Measurements from ENCODE around the gene CD38.

DNA sequence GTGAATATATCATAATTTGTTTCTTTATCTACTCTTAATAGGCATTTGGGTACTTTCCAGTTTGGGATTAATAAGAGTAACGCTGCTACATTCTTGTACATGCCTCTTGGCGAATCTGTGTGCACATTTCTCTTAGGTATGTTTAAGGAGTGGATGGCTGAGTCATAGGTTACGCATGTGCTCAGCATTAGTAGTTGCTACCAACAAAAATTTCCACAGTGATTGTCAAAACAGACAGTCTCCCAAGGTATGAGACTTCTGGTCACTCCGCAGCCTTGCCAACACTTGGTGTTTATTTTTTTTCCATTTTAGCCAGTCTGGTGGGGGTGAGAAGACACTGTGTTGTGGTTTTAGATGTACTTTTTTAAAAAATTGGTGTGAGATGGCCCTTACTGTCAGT lies 115.8 kb downstream of the CD38 start:
- TF ChIP-seq, protein P1, sequence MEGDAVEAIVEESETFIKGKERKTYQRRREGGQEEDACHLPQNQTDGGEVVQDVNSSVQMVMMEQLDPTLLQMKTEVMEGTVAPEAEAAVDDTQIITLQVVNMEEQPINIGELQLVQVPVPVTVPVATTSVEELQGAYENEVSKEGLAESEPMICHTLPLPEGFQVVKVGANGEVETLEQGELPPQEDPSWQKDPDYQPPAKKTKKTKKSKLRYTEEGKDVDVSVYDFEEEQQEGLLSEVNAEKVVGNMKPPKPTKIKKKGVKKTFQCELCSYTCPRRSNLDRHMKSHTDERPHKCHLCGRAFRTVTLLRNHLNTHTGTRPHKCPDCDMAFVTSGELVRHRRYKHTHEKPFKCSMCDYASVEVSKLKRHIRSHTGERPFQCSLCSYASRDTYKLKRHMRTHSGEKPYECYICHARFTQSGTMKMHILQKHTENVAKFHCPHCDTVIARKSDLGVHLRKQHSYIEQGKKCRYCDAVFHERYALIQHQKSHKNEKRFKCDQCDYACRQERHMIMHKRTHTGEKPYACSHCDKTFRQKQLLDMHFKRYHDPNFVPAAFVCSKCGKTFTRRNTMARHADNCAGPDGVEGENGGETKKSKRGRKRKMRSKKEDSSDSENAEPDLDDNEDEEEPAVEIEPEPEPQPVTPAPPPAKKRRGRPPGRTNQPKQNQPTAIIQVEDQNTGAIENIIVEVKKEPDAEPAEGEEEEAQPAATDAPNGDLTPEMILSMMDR (optimal IDR thresholded peaks at IDR 0.05 in 1 of 3, IDR thresholded peaks at IDR 0.05 in 1 of 3, conservative IDR thresholded peaks at IDR 0.05 in 1 of 3; ENCODE audit: extremely low read depth in 1 of 3, insufficient read depth in 2 of 3, low read length in 3 of 3) = no peak
- no peak for TF ChIP-seq EZH2 (IDR thresholded peaks at IDR 0.05; ENCODE audit: low read length)

Data from keratinocyte (primary cell).